ENCODE results near the gene LRCH4. TPM values are rescaled to one million over a fixed set of nuclear protein-coding genes. Genes with fewer than 3 reads are reported as not detected.

Gene LRCH4
- total and polyA plus RNA-seq, 9 of the 15 experiments (the other 6 are each of a cell fraction or from before 2014, with no cell fraction given) = 0.06 to 63.3 (median 15.0) TPM

GRCh38 chr7:100538654-100539435, 47.1 kb downstream of the LRCH4 start, which contains the start of gene AGFG2 (continued):
- TF ChIP-seq ATF4 (CRISPR knock-in tag; IDR thresholded peaks at IDR 0.05) = peak; percentile 67
- no peak for TF ChIP-seq ATF2 (CRISPR knock-in tag; IDR thresholded peaks at IDR 0.05)
- 0 out of 2 replicates have a peak, but pooled peaks have one; percentile 35 for TF ChIP-seq ZBED1 (IDR thresholded peaks at IDR 0.05)
- peak; percentile 65; the same call in 1 of the 2 replicates for TF ChIP-seq PHF8 (IDR thresholded peaks at IDR 0.05; ENCODE audit: borderline replicate concordance, low read length)
- TF ChIP-seq TCF15 (CRISPR knock-in tag; IDR thresholded peaks at IDR 0.05) = no peak
- TF ChIP-seq TARDBP (IDR thresholded peaks at IDR 0.05) = no peak
- TF ChIP-seq MECOM (CRISPR knock-in tag; IDR thresholded peaks at IDR 0.05) = no peak
- peak; percentile 60; the same call in 1 of the 2 replicates for TF ChIP-seq CREB3L1 (IDR thresholded peaks at IDR 0.05; ENCODE audit: borderline replicate concordance, low read depth)
- TF ChIP-seq ZNF449 (CRISPR knock-in tag; IDR thresholded peaks at IDR 0.05) = no peak
- TF ChIP-seq TCFL5 (CRISPR knock-in tag; conservative IDR thresholded peaks at IDR 0.05) = no peak
- TF ChIP-seq SNIP1 (IDR thresholded peaks at IDR 0.05; ENCODE audit: low read depth) = no peak
- TF ChIP-seq TAF15 (IDR thresholded peaks at IDR 0.05; ENCODE audit: low read depth, low read length) = no peak
- no peak for TF ChIP-seq KLF10 (CRISPR knock-in tag; IDR thresholded peaks at IDR 0.05)
- peak; percentile 98 for TF ChIP-seq RBFOX2 (IDR thresholded peaks at IDR 0.05; ENCODE audit: low read depth, low read length)
- no peak for TF ChIP-seq BMI1 (IDR thresholded peaks at IDR 0.05; ENCODE audit: low read length)
- TF ChIP-seq ZNF785 (CRISPR knock-in tag; IDR thresholded peaks at IDR 0.05) = no peak
- TF ChIP-seq FOXM1 (IDR thresholded peaks at IDR 0.05; ENCODE audit: low read depth) = peak; percentile 58; the same call in 1 of the 2 replicates
- TF ChIP-seq FOXM1 (CRISPR knock-in tag; IDR thresholded peaks at IDR 0.05; ENCODE audit: low read depth) = no peak
- no peak for TF ChIP-seq MYNN (IDR thresholded peaks at IDR 0.05)
- no peak for TF ChIP-seq MYNN (CRISPR knock-in tag; IDR thresholded peaks at IDR 0.05)
- TF ChIP-seq BCOR (IDR thresholded peaks at IDR 0.05) = peak; percentile 77
- TF ChIP-seq ZBTB26 (CRISPR knock-in tag; IDR thresholded peaks at IDR 0.05) = peak; percentile 87
- TF ChIP-seq ZNF699 (CRISPR knock-in tag; IDR thresholded peaks at IDR 0.05; ENCODE audit: insufficient replicate concordance) = no peak
- TF ChIP-seq EGR1 (conservative IDR thresholded peaks at IDR 0.05) = peak; percentile 100

All from K562 (cell line).